Raji (cell line): ENCODE data around the gene NUP214.

ENCODE experiments used
- POLR2A ChIP-seq: IDR thresholded peaks from 2 replicates; pipeline ENCODE4 v1.6.1; 2011; ENCODE audit warnings: low read depth, low read length, control low read depth; ENCODE audit not compliant: insufficient read depth

NUP214 gene

DNA sequence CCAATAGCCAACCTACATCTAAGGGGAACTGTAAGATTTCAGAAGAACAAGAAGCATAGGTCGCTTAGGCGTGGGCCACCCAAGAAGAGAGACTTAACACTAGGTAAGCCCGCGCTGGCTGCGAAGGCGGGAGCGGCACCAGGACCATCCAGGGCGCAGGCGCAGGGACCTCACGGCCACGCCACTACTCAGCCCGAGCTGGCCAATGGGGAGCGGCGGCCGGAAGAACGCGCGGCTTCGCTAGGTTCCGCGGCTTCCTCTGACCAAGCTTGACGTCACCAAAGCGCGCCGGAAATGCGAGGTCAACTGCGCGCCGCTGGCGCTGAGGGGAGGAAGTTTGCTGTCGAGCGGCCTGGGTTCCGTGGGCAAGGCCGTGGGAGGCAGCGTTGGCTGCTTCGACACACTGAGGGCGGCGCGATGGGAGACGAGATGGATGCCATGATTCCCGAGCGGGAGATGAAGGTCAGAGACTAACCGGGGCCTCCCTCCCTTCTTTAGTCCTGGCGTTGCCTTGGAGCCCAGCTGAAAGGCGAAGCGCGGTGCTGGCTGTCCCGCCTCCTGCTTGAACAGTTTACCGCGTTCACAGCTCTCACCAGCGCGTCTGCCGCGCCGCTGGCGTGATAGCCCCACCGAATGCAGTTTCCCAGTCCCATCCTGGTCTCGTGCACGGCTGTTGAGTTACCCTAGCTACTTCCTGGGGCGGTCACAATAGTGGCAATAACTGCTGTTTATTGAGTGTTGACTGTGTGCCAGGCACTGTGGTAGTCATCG, at the start of gene NUP214:
NUP214 (plus strand) TSS at position 299 of the 771 bp plus-strand sequence; CDS start at position 418, 119 bp downstream.
- peak; percentile 98 for TF ChIP-seq POLR2A

DNA sequence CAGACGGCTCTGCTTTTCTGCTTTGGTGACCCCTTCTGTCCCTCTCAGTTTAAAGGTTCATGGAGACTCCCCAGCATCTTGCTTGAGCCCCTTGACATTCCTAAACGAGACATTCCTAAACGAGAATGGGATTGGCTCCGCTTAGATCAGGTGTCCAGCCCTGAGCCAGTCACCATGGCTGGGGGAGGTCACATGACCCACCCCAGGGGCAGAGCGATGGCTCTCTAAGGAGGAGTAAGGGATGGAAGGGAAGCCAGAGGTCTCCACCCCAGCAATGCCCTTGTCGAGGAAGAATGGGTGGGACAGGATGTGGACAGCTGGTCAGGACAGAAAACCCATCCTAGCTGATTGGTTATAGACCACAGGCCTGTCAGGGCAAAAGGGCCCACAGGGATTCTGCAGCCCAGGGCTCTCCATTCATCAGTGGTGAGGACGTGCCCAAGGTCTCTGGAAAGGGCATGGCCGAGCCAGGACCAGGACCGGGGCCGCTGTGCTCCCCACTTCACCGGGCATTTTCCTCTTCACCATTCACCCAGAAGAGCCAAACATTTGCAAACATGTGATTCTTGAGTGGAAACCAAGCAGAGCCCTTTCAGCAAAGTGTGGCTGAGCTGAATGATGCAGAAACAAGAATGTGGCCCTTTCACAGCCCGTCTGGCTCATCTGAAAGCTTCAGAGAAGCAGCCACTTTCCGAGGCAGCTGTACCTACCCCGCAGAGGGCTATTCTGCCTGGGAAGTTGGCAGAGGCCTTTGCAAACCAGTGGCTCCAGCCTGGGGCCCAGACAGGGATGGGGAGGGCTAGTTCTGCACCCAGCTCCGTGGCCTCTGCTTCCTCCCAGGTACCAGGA, 48.8 kb upstream of the NUP214 start:
- no peak for TF ChIP-seq POLR2A

DNA sequence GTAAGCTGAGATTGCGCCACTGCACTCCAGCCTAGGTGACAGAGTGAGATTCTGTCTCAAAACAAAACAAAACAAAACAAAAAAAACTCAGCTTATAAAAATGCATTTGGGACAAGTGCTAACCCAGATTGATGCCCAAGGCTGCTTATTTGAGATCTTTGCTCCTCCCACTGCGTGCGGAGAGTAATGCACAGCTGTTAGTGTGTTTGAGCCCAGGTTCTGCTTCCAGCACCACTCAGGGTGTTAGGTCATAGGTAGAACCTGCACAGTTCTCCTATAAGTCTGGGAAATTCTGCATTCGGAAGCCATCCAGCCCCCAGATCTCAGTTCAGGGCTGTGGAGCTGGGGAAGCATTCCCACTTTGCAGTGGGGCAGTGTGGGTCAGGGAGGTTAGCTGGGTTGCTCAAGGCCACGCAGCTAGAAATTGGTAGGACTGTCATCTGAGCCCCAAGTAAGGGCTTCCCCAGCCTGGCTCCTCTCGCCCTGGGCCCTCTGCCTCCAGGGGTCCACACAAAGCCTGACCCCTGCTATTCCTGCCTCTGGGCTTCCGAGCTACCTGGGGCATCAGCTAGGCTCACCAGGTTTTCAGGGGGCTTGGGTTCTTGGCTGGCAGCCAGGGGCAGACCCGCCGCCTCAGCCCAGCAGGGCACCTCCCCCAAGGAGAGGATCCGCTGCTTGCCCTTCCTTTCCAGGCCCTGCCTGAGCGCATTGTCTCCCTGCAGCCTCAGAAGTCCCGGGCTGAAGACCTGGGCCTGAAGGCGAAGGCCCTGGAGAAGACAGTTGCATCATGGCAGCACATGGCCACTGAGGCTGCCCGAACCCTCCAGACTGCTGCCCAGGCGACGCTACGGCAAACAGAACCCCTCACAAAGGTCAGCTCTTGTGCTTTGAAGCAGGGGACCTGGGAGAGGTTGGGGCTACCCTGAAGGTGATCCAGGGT, 46.7 kb upstream of the NUP214 start:
- TF ChIP-seq POLR2A: no peak

DNA sequence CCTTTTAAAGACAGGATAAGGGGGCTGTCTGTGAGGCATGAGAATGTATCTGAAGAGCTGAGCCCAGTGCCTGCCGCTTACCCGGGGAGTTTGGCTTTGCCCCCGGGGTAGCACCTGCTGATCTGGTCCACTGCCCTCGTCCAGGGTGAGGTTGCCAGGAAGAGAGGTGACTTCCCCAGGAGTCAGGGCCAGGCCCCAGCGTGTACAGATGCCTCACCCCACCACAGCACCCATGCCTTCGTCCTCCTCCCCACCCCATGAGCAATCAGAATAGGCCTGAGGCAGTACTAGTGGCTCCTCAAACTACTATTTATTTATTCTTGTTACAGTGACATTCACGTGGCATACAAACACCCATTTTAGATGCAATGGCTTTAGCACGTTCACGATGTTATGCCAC, 44.8 kb upstream of the NUP214 start:
- TF ChIP-seq POLR2A: no peak

DNA sequence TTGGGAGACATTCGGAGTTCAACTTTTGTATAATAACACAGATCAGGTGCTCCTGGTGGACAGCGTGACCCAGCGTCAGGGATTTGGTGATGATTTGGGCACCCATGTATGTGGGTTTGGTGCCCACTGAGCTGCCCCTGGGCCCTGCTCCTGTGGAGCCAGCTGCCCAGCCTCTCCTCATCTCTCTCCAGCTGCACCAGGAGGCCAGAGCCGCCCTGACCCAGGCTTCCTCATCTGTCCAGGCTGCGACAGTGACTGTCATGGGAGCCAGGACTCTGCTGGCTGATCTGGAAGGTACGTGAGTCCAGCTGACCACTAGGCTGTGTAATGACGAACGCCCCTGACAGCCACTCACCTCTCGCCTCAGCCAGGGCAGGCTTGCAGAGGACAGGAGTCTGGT, 43.5 kb upstream of the NUP214 start:
- no peak for TF ChIP-seq POLR2A

DNA sequence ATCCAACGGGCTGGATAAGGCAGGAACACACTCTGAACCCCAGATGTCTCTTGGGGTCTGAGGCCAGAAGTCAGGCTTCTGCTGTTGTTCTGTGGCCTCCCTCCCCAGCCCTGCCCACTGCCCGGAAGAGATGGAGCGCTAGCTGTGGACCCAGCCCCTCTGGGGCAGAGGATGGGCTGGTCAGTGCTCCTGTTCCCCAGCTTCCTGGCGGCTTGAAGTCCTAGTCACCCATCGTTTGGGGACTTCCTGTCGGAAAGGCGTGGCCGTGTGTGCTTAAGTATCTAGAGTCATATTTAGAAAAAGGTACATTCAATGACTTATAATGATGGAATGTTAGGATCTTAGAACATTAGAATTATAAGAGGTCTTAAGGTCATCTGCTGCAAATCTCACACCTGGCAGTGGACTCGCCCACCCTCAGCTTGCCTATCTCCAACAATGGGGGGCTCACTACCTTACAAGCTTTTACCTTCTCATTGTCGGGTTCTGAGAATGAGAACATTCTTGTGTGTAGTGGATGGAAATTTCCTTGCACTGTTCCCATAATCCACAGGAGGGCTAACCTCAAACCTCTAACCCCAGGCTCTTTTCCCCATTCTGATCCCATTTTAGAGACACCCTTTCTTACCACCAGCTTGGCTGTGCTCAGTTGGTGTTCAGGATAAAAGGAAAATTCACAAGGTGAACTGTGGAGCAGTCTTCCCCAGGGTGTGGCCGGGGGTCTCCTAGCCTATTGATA, 42.4 kb upstream of the NUP214 start:
- TF ChIP-seq POLR2A: no peak

DNA sequence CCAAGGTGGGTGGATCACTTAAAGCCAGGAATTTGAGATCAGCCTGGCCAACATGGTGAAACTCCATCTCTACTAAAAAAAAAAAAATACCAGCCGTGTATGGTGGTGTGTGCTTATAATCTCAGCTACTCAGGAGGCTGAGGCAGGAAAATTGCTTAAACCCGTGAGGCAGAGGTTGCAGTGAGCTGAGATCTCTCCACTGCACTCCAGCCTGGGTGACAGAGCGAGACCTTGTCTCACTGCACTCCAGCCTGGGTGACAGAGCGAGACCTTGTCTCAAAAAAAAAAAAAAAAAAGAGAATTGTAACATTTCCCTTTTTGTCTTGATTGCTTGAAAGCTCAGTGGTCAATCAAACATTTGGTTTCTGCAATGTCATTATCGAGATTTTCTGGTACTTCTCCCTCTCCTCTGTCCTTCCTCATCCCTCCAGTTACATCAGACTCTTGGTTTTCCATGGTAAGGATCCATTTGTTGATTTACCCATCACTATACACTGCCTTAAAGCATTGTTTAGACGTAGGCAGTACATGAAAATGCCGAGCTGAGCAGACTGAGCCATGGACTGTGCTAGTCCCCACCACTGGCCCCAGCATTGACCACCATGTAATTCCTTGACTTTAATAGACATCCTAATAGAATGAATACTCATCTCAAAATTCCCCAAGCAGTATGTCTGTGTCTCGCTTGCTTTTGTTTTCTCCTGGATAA, 40.6 kb upstream of the NUP214 start:
- no peak for TF ChIP-seq POLR2A

DNA sequence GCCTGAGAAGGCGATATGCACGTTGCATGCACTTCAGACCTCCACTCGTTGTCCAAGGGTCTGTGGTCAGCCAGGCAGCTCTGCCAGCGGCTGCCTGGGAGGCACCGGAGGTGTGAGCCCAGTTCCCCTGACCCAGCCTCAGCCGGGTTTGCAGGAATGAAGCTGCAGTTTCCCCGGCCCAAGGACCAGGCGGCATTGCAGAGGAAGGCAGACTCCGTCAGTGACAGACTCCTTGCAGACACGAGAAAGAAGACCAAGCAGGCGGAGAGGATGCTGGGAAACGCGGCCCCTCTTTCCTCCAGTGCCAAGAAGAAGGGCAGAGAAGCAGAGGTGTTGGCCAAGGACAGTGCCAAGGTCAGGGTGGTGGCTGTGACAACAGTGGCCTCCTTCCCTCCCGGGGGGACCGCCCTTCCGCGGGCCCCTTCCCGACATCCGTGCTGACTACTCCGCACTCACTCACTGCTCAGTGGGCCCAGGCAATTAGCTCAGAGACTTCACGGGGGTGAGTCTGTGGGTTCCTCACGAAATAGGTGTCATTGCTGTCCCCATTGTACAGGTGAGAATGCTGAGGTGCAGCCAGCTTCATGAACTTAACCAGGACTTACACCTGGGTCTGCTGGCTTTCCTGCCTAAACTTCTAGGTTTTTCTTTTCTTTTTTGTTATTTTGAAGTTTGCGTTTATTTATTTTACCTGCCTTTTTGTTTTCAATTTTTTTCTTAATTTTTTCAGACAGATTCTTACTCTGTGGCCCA, 39.8 kb upstream of the NUP214 start:
- no peak for TF ChIP-seq POLR2A

DNA sequence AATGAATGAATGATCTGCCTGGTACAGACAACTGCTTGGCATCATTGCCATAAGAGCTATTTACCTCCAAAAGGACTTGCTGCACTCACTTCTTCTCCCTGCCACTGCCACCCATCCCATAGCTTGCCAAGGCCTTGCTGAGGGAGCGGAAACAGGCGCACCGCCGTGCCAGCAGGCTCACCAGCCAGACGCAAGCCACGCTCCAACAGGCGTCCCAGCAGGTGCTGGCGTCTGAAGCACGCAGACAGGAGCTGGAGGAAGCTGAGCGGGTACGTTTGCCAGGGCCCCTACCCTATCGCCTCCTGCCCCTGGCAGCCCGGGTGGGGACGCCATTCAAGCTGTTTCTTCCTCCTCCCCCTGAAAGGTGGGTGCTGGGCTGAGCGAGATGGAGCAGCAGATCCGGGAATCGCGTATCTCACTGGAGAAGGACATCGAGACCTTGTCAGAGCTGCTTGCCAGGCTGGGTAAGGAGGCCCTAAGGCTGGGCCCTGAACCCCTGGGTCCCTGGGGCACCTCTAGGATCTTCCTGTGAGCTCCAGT, 38.0 kb upstream of the NUP214 start:
- TF ChIP-seq POLR2A: no peak

DNA sequence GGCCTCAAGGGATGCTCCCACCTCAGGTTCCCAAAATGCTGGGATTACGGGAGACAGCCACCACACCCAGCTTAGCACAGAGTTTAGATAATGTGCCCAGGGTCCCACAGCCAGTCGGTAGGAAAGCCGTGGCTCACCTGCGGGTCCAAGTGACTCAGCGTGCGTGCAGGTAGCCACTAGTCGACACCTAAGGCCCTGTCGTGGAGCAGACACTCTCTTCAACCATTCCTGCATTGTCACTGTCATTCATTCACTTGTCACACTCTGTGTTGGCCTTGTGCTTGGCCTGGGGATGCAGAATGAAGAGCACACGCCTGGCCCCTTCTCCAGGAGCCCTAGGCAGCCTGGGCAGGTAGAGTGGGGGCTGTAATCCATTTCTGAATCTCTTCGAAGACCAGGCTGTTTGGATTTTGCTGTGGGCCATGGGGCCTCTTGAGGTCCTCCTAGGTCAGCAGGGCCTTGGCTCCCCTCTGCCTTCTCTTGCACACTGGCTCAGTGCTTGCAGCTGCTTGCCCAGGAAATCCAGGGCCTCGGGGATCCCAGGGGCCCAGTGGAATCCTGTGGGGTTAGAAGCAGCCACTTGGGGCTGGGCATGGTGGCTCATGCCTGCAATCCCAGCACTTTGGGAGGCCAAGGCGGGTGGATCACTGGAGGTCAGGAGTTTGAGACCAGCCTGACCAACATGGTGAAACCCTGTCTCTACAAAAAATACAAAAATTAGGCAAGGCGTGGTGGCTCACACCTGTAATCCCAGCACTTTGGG, 35.2 kb upstream of the NUP214 start:
- TF ChIP-seq POLR2A: no peak

DNA sequence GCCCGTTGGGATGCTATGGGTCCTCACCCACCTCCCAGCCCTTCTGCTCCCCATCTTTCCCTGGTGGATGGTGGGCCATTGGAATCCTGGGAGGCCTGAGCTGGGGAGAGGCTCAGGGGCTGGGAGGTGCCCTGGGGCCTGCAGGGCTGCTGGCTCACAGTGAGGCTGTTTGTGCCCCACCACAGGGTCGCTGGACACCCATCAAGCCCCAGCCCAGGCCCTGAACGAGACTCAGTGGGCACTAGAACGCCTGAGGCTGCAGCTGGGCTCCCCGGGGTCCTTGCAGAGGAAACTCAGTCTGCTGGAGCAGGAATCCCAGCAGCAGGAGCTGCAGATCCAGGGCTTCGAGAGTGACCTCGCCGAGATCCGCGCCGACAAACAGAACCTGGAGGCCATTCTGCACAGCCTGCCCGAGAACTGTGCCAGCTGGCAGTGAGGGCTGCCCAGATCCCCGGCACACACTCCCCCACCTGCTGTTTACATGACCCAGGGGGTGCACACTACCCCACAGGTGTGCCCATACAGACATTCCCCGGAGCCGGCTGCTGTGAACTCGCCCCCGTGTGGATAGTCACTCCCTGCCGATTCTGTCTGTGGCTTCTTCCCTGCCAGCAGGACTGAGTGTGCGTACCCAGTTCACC, 33.9 kb upstream of the NUP214 start:
- no peak for TF ChIP-seq POLR2A

DNA sequence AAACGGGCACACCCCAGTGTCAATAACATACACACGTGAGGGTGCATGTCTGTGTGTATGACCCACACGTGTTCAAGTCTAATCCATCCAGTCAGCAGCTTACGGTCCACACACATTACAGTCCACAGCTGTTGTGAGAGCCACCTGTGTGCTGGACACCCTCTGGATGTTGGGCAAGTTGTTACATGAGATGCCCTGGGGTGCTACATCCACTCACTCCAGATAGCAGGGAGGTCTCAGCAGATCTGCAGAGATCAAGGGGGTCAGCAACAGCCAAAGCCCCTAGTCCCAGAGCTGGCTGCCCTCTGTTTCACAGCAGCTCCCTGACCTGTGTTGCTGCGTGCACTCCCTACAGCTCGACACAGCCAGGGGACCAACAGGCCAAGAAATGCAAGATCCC, 33.4 kb upstream of the NUP214 start:
- no peak for TF ChIP-seq POLR2A
